ENCODE results near the gene NLRP10.

NLRP10 gene

DNA sequence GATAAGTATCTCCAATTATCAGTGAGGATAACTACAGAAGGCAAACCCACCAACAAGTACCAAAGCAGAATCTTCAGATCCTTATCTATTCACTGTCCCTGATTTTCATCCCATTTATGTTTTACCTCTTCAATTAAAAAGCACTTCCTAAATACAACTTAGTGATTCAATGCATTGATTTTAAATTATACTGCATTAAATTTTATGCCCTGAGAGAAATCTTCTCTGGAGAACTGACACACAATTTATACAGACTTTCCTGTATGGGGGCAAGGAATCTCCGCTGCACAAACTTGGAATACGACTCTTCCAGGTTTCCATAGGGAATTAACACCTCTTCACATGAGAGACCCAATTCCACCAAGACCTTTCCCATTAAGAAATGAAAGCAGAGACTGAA, 23.6 kb downstream of the NLRP10 start, which contains the start of gene OR10A3:
OR10A3 (minus strand) TSS at position 101 of the 400 bp plus-strand sequence. CDS start 2,188 bp downstream, outside the sequence.
- H3K27ac ChIP-seq (ENCODE audit: low read depth, low read length), result no peak within 1 kb of the TSS
- H3K4me1 ChIP-seq (ENCODE audit: control insufficient read depth, insufficient read depth, low read length), result no peaks in the 10 kb centered on the region
- no peaks in the 10 kb centered on the region for H3K27me3 ChIP-seq (ENCODE audit: control insufficient read depth, insufficient read depth, low read length)
- H3K9me3 ChIP-seq (ENCODE audit: control insufficient read depth, insufficient read depth, low read length), result no peaks in the 10 kb centered on the region; the same call in none of the 2 replicates
- H3K4me3 ChIP-seq (ENCODE audit: low read depth, low read length), result no peak within 1 kb of the TSS
- no peak within 1 kb of the TSS for H3K9ac ChIP-seq (ENCODE audit: low read depth, low read length)
- H3K36me3 ChIP-seq (ENCODE audit: control insufficient read depth, insufficient read depth, low read length), result no peaks in the 10 kb centered on the region

- Histone ChIP-seq H3K9me3 (ENCODE audit: control insufficient read depth, insufficient read depth, low read length) (no peaks in the 10 kb centered on the region; the same call in none of the 2 replicates), H3K4me1 (ENCODE audit: control insufficient read depth, insufficient read depth, low read length) (no peaks in the 10 kb centered on the region), H3K27ac (ENCODE audit: low read depth, low read length) (no peak overlapping the region), H3K36me3 (ENCODE audit: control insufficient read depth, insufficient read depth, low read length) (no peaks in the 10 kb centered on the region), H3K27me3 (ENCODE audit: control insufficient read depth, insufficient read depth, low read length) (no peaks in the 10 kb centered on the region), H3K9ac (ENCODE audit: low read depth, low read length) (no peak overlapping the region), H3K4me3 (ENCODE audit: low read depth, low read length) (no peak overlapping the region)
Measured at GRCh38 chr11:7941146-7941545, 24.1 kb downstream of the NLRP10 start.

DNA sequence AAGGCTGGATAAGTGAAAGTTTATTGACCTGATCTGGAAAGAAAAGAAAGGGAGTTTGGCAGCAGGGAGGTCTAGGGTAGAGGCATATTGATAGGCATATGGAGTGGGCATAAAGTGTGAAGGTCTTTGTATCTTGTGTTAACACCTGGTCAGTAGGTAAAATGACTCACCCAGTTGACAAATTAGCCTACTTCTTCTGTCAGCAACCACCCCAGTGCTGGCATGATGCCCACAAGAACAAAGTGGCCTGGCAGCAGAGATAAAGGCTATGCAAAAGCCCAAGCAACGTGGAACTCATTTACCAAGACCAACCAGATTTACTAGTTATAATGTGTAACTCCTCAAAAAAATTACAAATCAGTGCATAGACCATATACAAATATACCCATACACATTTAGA, 28.6 kb downstream of the NLRP10 start:
- H3K4me3 ChIP-seq (ENCODE audit: low read depth, low read length), result no peak overlapping the region
- no peaks in the 10 kb centered on the region for H3K36me3 ChIP-seq (ENCODE audit: control insufficient read depth, insufficient read depth, low read length)
- no peaks in the 10 kb centered on the region for H3K9me3 ChIP-seq (ENCODE audit: control insufficient read depth, insufficient read depth, low read length)
- H3K27me3 ChIP-seq (ENCODE audit: control insufficient read depth, insufficient read depth, low read length), result no peaks in the 10 kb centered on the region
- no peak overlapping the region for H3K9ac ChIP-seq (ENCODE audit: low read depth, low read length)
- H3K4me1 ChIP-seq (ENCODE audit: control insufficient read depth, insufficient read depth, low read length), result no peaks in the 10 kb centered on the region
- H3K27ac ChIP-seq (ENCODE audit: low read depth, low read length), result no peak overlapping the region

DNA sequence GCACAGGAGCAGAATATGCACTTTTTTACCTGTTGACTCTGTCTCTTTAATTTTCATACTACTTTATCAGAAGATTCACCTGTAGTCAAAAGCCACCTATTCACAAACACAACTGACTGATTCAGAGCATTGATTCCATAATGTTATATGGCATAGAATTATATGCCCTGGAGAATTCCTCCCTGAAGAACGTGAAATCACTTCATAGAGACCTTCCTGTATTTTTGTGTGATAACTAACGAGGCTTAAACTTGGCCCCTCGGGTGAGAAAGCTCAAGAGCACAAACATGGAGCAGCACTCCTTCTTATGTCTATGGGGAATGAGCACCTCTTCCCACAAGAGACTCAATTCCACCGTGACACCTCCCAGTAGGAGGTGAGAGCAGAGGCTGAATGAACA, 34.1 kb downstream of the NLRP10 start, which contains the start of gene OR10A6:
OR10A6 (minus strand) TSS at position 101 of the 400 bp plus-strand sequence. CDS start 2,606 bp downstream, outside the sequence.
- H3K9ac ChIP-seq (ENCODE audit: low read depth, low read length), result no peak within 1 kb of the TSS
- H3K27ac ChIP-seq (ENCODE audit: low read depth, low read length), result no peak within 1 kb of the TSS
- H3K36me3 ChIP-seq (ENCODE audit: control insufficient read depth, insufficient read depth, low read length), result no peaks in the 10 kb centered on the region
- H3K4me3 ChIP-seq (ENCODE audit: low read depth, low read length), result no peak within 1 kb of the TSS
- no peaks in the 10 kb centered on the region for H3K27me3 ChIP-seq (ENCODE audit: control insufficient read depth, insufficient read depth, low read length)
- H3K4me1 ChIP-seq (ENCODE audit: control insufficient read depth, insufficient read depth, low read length), result no peaks in the 10 kb centered on the region
- H3K9me3 ChIP-seq (ENCODE audit: control insufficient read depth, insufficient read depth, low read length), result peaks cover 4% of the 10 kb centered on the region

DNA sequence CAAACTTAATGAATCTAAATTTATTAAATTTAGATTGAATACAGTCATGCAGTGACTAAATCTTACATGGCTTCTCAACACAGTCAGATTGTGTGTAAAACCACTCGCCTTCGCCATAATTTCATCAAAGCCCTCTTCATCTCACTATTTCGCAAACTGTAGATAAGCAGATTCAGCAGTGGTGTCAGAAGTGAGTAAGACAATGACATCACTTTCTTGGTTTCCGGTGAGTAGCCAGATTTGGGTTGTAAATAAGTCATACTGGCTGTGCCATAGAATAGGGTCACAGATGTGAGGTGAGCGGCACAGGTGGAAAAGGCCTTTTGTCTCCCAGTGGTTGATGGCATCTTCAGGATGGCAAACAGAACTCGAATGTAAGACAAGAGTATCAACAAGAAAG, 37.6 kb downstream of the NLRP10 start:
- Histone ChIP-seq H3K27me3 (ENCODE audit: control insufficient read depth, insufficient read depth, low read length) (no peaks in the 10 kb centered on the region), H3K9me3 (ENCODE audit: control insufficient read depth, insufficient read depth, low read length) (peaks cover 8% of the 10 kb centered on the region), H3K36me3 (ENCODE audit: control insufficient read depth, insufficient read depth, low read length) (no peaks in the 10 kb centered on the region), H3K9ac (ENCODE audit: low read depth, low read length) (no peak overlapping the region), H3K4me3 (ENCODE audit: low read depth, low read length) (no peak overlapping the region), H3K27ac (ENCODE audit: low read depth, low read length) (no peak overlapping the region), H3K4me1 (ENCODE audit: control insufficient read depth, insufficient read depth, low read length) (no peaks in the 10 kb centered on the region)

DNA sequence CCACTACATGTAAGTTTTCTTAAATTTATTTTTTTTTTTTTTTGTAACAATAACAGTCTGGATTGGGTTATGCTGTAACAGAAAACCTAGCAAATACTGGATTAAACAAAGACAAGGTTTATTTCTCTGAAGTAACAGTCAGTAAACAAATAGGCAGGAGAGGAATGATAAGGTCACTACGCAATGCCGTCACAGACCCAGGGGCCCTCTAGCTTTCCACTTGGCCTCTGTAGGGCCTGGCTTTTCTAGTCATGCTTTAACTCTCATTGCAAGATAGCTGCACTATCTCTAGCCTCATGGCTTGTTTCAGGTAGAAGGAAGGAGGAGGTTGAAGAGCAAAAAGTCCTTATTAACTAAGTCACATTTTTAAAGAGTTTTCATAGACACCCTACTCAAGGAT, 40.7 kb downstream of the NLRP10 start:
- Histone ChIP-seq H3K36me3 (ENCODE audit: control insufficient read depth, insufficient read depth, low read length) (no peaks in the 10 kb centered on the region), H3K4me1 (ENCODE audit: control insufficient read depth, insufficient read depth, low read length) (no peaks in the 10 kb centered on the region), H3K9me3 (ENCODE audit: control insufficient read depth, insufficient read depth, low read length) (peaks cover 8% of the 10 kb centered on the region), H3K9ac (ENCODE audit: low read depth, low read length) (no peak overlapping the region), H3K27me3 (ENCODE audit: control insufficient read depth, insufficient read depth, low read length) (no peaks in the 10 kb centered on the region), H3K4me3 (ENCODE audit: low read depth, low read length) (no peak overlapping the region), H3K27ac (ENCODE audit: low read depth, low read length) (no peak overlapping the region)

DNA sequence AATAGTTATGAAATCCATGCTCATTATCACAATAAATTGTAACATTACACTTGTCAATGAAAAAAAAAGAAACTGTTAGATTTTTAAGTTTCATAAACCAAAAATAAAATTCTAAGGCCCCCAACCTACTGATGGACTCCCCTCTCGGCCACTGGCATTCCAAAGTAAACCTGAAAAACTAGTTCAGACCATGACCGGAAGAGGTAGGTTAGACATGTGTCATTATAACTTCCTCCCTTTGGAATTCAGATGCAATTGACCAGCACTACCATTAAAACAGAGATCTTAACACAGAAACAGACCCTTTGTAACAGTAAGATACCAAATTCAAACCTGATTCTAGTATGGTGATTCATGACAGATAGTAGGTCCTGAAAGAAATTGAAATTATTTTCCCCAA, 47.1 kb downstream of the NLRP10 start:
- Histone ChIP-seq H3K27me3 (ENCODE audit: control insufficient read depth, insufficient read depth, low read length) (no peaks in the 10 kb centered on the region), H3K4me3 (ENCODE audit: low read depth, low read length) (no peak overlapping the region), H3K9ac (ENCODE audit: low read depth, low read length) (no peak overlapping the region), H3K27ac (ENCODE audit: low read depth, low read length) (no peak overlapping the region), H3K9me3 (ENCODE audit: control insufficient read depth, insufficient read depth, low read length) (peaks cover 8% of the 10 kb centered on the region; the same call in 1 of the 2 replicates), H3K4me1 (ENCODE audit: control insufficient read depth, insufficient read depth, low read length) (no peaks in the 10 kb centered on the region), H3K36me3 (ENCODE audit: control insufficient read depth, insufficient read depth, low read length) (no peaks in the 10 kb centered on the region)

Data from HUES48 (cell line).